Measurements from ENCODE around the gene PAQR3.
A peak's percentile ranks its signal among the peaks of the same experiment; 100 is the strongest.

DNA sequence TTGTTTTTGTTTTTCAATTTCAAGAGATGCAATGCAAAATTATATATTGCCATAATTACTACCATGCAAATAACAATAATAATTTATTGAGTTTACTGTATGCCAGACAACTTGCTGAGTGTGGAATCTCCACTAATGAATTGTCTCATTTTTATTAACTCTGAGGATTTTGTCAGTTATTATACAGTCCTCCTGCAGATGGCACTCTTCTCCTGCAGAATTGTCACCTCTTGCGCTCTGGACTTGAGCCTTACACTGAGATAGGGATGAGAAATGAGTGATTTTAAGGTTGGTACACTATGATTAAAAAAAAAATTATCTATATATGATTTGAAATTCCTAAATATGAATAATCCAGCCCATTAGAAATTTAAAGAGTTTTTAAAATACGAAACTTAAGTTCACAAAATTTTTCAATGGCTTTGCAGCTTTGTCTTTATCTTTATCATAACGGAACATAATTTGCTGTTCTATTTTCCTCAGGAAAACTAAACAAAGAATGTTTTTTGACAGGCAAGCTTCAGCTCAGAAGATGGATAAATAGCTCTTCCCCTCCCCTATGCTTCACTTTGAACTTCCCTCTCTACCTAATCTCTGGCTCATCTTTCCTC is 12.7 kb upstream of the PAQR3 start:
- TF ChIP-seq, protein P1, sequence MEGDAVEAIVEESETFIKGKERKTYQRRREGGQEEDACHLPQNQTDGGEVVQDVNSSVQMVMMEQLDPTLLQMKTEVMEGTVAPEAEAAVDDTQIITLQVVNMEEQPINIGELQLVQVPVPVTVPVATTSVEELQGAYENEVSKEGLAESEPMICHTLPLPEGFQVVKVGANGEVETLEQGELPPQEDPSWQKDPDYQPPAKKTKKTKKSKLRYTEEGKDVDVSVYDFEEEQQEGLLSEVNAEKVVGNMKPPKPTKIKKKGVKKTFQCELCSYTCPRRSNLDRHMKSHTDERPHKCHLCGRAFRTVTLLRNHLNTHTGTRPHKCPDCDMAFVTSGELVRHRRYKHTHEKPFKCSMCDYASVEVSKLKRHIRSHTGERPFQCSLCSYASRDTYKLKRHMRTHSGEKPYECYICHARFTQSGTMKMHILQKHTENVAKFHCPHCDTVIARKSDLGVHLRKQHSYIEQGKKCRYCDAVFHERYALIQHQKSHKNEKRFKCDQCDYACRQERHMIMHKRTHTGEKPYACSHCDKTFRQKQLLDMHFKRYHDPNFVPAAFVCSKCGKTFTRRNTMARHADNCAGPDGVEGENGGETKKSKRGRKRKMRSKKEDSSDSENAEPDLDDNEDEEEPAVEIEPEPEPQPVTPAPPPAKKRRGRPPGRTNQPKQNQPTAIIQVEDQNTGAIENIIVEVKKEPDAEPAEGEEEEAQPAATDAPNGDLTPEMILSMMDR (conservative IDR thresholded peaks at IDR 0.05; ENCODE audit: low read depth, low read length) = peak; percentile 72
- no peak for TF ChIP-seq POLR2A (IDR thresholded peaks at IDR 0.05; ENCODE audit: low read depth, low read length)
- TF ChIP-seq, protein P2, sequence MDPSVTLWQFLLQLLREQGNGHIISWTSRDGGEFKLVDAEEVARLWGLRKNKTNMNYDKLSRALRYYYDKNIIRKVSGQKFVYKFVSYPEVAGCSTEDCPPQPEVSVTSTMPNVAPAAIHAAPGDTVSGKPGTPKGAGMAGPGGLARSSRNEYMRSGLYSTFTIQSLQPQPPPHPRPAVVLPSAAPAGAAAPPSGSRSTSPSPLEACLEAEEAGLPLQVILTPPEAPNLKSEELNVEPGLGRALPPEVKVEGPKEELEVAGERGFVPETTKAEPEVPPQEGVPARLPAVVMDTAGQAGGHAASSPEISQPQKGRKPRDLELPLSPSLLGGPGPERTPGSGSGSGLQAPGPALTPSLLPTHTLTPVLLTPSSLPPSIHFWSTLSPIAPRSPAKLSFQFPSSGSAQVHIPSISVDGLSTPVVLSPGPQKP (IDR thresholded peaks at IDR 0.05; ENCODE audit: borderline replicate concordance, low read depth, low read length) = no peak
- peak; percentile 54 for TF ChIP-seq SMC3 (IDR thresholded peaks at IDR 0.05; ENCODE audit: low read depth, low read length)

All from IMR-90 (cell line).